Middle frontal gyrus (tissue), 1 donor: Measurements from ENCODE around the gene EIF1AD.
"Not testable (repeated sequence)": the region's sequence is repeated elsewhere in the genome, so short reads cannot be mapped to it uniquely, and the experiment has no call there.

ENCODE experiments used
- DNase-seq: peaks from one replicate; pipeline ENCODE4 v3.0.0-alpha.2; 2015; ENCODE audit warnings: low spot score; ENCODE audit errors: extremely low spot score

Gene EIF1AD

DNA sequence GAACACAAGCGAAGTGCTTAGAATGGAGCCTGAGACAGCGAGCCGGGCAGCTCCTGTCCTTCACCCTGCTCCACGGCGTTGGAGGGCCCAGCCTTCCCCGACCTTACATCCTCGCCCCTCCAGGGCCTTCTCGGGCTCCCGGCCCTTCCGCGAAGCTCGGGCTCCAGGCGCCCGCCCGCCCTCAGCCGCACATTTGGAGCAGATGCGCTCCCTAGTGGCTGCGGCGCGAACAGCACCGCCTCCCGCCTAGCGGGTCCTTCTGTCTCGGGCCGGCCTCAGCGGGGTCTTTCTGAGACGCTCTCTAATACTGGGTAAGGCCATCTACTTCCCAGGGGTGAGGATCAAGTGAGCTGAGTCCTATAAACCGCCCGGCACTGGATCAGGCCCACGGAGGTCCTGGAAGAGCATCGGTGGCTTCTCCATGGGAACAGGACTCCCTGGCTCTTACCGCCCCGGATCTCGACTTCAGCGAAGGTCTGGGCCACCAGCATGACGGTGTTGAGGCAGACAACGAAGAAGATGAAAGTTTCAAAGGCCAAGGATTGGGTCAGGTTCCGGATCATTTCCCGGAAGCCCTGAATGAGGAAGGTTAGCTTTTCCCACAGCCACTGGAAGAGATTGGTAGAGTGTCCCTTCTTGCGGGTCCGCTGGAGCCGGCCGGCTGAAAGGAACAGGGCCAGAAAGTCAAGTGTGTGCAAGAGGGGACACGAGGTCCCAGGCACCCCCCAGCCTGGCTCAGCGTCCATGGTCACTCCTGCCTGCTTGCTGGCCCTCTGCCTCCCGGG is 20.6 kb upstream of the EIF1AD start:
- no peak for DNase-seq

DNA sequence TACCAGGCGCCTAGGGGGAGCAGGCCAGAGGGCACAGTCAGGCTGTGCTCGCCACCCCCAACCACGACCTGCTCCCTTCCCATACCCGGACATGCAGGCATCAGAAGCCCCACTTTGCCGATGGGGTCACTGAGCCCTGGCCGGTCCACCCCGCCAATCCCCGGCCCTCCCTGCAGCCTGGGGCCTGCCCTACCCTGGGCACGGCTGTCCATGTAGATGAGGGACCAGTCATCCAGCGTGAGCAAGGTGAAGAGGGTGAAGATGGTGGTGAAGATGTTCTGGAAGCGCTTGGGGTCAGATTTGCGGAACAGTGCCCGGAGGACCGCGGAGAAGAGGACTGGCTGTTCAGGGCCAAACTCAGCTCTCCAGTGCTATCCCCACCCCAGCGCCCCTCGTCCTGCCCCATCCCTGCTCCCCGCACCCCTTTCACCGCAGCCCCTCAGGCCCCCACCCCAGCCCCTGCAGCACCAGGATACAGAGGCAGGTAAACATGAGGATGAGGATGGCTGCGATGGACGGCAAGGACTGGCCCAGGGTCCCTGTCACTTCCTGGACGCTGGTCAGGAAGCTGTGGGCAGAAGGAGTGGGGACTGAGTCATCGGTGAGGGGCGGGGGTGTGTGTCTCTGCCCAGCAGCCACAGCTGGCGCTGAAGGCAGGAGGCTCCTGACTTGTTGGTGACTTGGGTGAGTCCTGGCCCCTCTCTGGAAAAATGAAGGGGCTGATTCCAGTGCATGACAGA is 18.8 kb upstream of the EIF1AD start:
- DNase-seq = no peak

GRCh38 chr11:66020212-66020611 is 18.3 kb upstream of the EIF1AD start:
- DNase-seq = no peak

- DNase-seq = no peak
Observed at GRCh38 chr11:66017321-66017720, 15.4 kb upstream of the EIF1AD start.

DNA sequence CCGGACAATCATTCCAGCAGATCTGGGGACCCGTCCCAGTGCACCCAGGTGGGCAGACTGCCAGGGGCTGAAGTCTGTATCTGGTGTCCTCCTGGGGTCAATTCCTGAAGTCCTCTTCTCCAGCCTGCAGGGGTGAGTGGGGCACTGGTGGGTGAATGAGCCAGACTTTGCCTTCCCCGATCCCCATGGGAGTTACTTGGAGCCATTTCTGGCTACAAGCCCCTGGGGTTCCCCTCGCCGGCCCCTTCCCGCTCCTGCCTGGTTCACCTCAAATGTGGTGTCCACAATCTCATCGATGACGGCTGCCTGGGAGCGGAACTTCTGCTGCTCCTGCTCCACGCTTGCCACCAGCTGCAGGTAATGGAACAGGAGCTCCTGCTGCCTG is 14.8 kb upstream of the EIF1AD start:
- DNase-seq = no peak

DNA sequence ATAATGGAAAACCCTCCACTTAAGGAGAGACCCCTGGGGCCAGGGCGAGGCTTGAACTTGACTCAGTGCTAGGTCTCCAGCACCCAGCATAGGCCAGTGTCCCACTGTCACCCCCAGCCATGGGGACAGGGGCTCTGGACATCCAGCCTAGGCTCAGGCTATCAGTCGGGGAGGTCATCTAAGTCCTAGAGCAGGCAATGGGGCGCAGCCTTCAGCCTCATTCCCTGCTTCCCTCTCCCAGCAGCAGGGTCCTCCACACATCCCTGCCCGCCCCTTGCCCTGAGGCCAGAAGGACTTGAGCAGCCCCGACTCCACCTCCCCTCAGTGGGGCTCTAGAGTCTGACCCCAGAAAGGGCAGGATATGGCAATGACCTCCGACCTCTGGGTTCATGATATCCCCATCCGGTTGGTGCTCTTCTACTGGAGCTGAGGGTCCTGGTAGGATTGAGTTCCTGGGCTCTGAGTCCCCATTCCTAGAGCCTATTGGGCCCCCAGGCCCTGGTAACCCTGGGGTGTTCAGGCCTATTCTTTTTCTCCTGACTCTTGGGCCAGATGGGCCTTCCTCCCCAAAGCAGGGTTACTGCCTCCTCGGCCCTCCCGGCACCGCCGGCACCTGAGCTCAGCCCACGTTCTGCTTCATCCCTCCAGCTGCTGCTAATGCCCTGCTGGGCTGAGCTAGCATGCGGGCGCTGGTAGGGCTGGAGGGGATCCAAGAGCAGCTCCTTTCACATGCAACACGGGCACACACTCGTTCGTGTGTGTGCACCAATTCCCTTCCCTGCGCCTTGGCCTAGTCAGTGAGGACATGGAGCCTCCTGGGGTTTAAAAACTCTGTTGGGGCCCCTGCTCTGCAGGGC is 14.2 kb upstream of the EIF1AD start:
- DNase-seq = no peak

DNA sequence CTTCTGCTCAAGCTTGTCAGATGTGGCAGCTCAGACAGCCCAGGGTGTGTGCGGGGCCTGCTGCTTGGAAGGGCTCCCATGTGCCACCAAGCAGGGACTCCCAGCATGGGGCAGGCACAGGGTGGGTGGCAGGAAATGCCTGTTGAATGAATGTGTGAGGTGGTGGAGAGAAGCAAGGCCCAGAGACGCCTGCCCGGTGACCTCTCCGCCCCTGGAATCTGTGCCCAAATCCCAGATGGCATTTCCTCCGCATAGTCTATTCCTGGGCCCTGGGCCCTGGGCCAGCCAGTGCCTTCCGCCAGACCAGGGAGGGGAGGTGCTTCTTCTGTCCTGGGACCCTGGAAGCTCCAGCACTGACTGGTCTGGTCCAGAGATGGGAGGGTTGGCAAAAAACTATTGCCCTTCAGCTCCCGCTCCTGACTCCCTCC is 13.5 kb upstream of the EIF1AD start:
- DNase-seq = no peak

DNA sequence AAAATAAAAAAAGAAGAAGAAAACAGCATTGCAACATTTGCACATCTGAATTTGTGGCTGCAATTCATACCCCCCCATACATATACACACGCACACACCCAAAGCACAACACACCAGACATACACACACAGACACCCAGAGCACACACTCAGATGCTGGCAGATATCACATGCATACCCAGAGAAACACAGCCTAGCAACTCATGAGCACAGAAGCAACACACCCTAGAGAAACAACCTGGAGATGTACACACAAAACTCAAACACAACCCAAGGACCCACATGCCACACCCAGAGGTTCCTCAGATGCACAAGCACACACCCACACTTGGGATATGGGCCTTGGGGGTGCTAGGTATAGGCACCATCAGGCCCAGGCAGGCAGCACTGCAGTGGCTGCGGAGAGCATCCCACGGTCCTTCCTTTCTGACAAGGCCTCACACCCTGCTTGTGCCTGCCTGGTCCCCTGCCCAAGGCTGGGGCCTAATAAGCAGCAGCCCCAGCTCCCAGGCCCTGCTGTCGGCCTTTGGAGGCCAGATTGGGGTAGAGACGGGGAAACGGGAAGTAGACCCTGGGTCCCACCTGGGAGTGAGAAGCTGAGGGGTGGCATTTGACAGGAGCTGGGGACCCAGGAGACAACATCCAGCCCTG is 13.0 kb upstream of the EIF1AD start:
- no peak for DNase-seq

DNA sequence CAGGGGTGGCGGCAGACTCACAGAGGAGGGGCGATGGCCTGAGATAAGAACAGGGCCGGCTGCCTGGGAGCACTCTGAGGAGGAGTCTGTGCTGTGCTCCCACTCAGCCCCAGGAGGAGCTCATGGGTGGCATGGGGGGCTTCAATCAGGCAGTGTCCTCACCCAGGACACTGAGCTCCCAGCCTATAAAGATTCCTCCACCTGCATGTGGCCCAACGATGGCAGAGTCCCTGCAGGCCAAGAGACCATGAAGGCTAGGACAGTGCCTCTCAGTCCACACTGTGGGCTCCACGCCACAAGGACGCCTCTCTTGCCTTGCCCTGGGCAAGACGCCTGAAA is 11.8 kb upstream of the EIF1AD start:
- DNase-seq = no peak

- no peak for DNase-seq
Observed at GRCh38 chr11:66012946-66013761, 11.2 kb upstream of the EIF1AD start.

DNA sequence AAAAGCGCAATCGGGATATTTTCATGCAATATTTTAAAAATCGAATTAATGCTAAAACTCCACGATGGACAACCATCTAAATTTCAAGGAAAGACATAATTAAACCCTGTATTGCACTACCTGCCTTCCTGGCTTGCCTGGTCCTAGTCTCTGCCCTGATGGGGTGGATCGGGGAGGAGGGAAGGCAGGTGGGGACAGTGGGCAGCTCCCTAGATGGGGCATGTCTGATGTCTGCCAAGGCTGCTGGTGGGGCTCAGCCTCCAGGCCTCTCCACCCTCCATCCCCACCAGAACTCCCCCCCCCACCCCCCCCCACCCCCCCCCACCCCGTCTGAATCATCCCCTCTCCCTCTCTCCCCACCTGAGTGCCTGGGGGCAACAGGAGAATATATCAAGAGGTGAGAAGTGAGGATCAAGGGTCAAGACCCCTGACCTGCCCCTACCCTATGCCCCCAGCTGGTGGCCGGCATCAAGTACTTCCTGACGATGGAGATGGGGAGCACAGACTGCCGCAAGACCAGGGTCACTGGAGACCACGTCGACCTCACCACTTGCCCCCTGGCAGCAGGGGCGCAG is 10.5 kb upstream of the EIF1AD start:
- DNase-seq = no peak

DNA sequence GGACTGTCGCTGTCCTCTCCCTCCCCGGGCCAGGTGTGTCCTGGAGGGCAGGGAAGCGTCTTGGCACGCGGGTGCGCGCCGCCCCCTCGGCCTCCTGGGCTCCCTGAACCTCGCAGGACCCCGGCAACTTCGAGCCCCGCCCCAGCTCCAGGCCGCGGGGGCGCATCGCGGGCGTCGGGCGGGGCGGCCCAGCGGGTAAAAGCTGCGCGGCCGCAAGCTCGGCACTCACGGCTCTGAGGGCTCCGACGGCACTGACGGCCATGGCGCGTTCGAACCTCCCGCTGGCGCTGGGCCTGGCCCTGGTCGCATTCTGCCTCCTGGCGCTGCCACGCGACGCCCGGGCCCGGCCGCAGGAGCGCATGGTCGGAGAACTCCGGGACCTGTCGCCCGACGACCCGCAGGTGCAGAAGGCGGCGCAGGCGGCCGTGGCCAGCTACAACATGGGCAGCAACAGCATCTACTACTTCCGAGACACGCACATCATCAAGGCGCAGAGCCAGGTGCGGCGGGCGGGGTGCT is 9.9 kb upstream of the EIF1AD start, which contains the start of gene CST6:
TSS of gene CST6 (plus strand) at position 224 of the 519 bp plus-strand sequence. CDS start at position 261, 37 bp downstream.
- DNase-seq = no peak

DNA sequence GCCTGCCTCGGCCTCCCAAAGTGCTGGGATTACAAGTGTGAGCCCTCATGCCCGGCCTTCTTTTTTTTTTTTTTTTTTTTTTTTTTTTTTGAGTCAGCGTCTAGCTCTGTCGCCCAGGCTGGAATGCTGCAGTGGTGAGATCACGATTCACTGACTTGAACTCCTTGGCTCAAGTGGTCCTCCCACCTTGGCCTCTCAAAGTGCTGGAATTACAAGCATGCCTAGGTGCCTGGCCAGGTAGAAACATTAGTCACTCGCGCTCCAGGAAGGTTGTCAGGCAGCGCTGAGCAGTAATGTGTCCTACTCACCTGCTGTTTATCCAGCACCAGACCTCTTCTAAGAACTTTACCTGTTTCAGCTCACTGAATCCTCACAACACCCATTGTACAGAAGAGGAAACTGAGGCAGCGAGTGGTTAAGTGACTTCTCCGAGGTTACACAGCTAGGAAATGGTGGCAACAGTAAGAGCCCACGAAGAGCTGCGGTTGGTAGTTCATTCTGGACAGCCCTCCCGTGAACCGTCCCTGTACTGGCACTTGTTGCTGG is 9.4 kb upstream of the EIF1AD start:
- DNase-seq = no peak

DNA sequence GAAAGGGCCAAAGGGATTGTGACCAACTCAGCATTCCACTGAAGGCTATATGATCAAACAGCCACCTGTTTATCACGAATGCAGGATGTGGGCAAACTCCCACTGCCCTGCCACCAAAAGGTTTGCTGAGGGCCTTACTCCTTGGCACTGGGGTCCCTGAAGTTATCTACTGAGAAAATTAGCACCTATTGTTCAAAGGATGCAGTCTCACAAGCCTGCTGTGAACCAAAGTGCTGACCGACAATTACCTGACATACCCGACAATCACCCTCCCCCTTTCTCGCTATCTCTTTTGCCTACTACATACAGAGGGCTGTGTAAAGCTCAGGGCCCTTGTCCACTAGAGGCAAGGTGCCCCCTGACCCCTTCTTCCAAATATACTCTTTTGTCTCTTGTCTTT is 8.1 kb upstream of the EIF1AD start:
- not testable (repeated sequence) for DNase-seq

- DNase-seq = no peak
Observed at GRCh38 chr11:66008468-66009101, 6.6 kb upstream of the EIF1AD start.

- no peak for DNase-seq
Observed at GRCh38 chr11:66008095-66008467, 6.1 kb upstream of the EIF1AD start.

DNA sequence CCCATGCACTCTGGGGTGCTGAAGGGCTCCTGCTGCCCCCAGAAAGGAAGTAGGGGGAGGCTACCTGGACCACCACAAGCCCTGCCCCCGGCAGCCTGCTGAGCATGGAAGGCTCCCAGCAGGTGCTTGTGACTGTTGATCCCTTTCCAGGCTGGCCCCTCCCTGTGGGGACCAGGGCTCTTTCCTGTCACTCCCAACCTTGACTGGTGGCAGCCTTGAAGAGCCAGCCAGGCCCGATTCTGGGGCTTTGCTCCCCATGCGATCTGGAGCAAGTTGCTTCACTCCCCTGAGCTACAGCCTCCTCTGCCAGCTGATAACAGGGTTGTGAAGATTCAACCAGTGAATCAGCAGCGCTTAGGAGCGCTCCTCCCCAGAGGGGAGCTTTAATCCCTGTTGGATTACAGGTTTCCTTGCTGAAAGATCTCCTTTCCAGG is 5.3 kb upstream of the EIF1AD start:
- no peak for DNase-seq

DNA sequence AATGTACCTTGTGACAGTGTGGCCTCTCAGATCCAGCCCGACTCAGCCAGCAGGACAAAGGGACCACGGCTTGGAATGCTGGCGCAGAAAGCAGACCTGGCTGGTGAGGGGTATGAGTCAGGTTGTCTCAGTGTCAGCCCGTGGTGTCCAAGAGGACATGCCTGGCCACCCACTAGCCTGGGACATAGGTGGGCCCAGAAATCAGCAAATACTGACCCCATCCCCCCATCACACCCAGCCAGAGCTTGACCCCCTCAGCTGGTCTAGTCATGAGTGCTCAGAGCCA is 4.9 kb upstream of the EIF1AD start:
- DNase-seq = no peak

- DNase-seq = no peak
Observed at GRCh38 chr11:66006134-66006890, 4.4 kb upstream of the EIF1AD start.
